Hepatocyte (in vitro differentiated cells): ENCODE measurements around the gene KEAP1. TPM values are rescaled to one million over a fixed set of nuclear protein-coding genes. Genes with fewer than 3 reads are reported as not detected.

Source experiments
- DNase-seq: peaks from one replicate; pipeline ENCODE4 v3.0.0-alpha.2; 2016; ENCODE audit warnings: low spot score
- H2AFZ ChIP-seq: fragments of 200-600 bp; sonication (generic); 2 replicates; pipeline ENCODE4 v1.6.0; 2016; ENCODE audit warnings: antibody characterized with exemption, mild to moderate bottlenecking
- H3K27ac ChIP-seq: fragments of 200-600 bp; sonication (generic); 2 replicates; pipeline ENCODE4 v1.5.1; 2016; ENCODE audit warnings: mild to moderate bottlenecking
- H3K27me3 ChIP-seq: fragments of 200-600 bp; sonication (generic); 2 replicates; pipeline ENCODE4 v1.6.1; 2016
- H3K36me3 ChIP-seq: fragments of 200-600 bp; sonication (generic); replicated peaks from 2 replicates; pipeline ENCODE4 v1.5.1; 2016; ENCODE audit warnings: low read depth; ENCODE audit not compliant: insufficient read depth
- H3K4me1 ChIP-seq: fragments of 200-600 bp; sonication (generic); 2 replicates; pipeline ENCODE4 v1.5.1; 2016; ENCODE audit warnings: mild to moderate bottlenecking, moderate library complexity; ENCODE audit not compliant: insufficient read depth
- H3K4me2 ChIP-seq: fragments of 200-600 bp; sonication (generic); 2 replicates; pipeline ENCODE4 v1.6.0; 2016
- H3K4me3 ChIP-seq: fragments of 200-600 bp; sonication (generic); 2 replicates; pipeline ENCODE4 v1.5.1; 2016; ENCODE audit warnings: mild to moderate bottlenecking
- H3K79me2 ChIP-seq: fragments of 200-600 bp; sonication (generic); 2 replicates; pipeline ENCODE4 v1.6.0; 2017; ENCODE audit warnings: mild to moderate bottlenecking
- H3K9me2 ChIP-seq: fragments of 200-600 bp; sonication (generic); replicated peaks from 2 replicates; pipeline ENCODE4 v1.6.0; 2017; ENCODE audit warnings: mild to moderate bottlenecking; ENCODE audit not compliant: insufficient read depth
- H3K9me3 ChIP-seq: fragments of 200-600 bp; sonication (generic); 2 replicates; pipeline ENCODE4 v1.5.1; 2016; ENCODE audit warnings: low read depth, mild to moderate bottlenecking
- H4K20me1 ChIP-seq: fragments of 200-600 bp; sonication (generic); 2 replicates; pipeline ENCODE4 v1.6.0; 2016; ENCODE audit warnings: mild to moderate bottlenecking; ENCODE audit not compliant: insufficient read depth, poor library complexity, severe bottlenecking
- EZH2 ChIP-seq: fragments of 200-600 bp; sonication (generic); IDR thresholded peaks from 2 replicates; pipeline ENCODE4 v1.6.1; 2016; ENCODE audit warnings: antibody characterized with exemption, mild to moderate bottlenecking, borderline replicate concordance
- EZH2phosphoT487 ChIP-seq: fragments of 200-600 bp; sonication (generic); IDR thresholded peaks from one replicate; pipeline ENCODE4 v1.6.1; 2018; ENCODE audit warnings: antibody characterized with exemption, mild to moderate bottlenecking, low read depth, moderate library complexity; ENCODE audit not compliant: unreplicated experiment, severe bottlenecking
- WGBS: methylation state at CpG from one replicate; pipeline ENCODE4 v1.1.6; 2016; ENCODE audit warnings: low lambda C conversion rate; ENCODE audit errors: missing lambda C conversion rate; 5-methylcytosine and 5-hydroxymethylcytosine counted together
- polyA plus RNA-seq: library from polyadenylated mRNA; unstranded; fragments of >200 nt; fragmentation: Nextera tagmentation; extraction: Ambion mirVana; gene quantifications from 2 replicates; pipeline ENCODE4 v1.2.1, GENCODE V29; 2016
- total RNA-seq: library from RNA; depleted of rRNA; stranded (reverse); fragments of >200 nt; gene quantifications from 2 replicates; pipeline ENCODE4 v1.2.3, GENCODE V29; 2014
- TF ChIP-seq, protein P1 (sequence below): fragments of 200-600 bp; sonication (generic); IDR thresholded peaks from 2 replicates; pipeline ENCODE4 v1.5.1; 2016; ENCODE audit warnings: antibody characterized with exemption, mild to moderate bottlenecking; ENCODE audit not compliant: poor library complexity

The KEAP1 gene
- total and polyA plus RNA-seq, 2 experiments from 2014 or later: 48.2 to 66.8 TPM

DNA sequence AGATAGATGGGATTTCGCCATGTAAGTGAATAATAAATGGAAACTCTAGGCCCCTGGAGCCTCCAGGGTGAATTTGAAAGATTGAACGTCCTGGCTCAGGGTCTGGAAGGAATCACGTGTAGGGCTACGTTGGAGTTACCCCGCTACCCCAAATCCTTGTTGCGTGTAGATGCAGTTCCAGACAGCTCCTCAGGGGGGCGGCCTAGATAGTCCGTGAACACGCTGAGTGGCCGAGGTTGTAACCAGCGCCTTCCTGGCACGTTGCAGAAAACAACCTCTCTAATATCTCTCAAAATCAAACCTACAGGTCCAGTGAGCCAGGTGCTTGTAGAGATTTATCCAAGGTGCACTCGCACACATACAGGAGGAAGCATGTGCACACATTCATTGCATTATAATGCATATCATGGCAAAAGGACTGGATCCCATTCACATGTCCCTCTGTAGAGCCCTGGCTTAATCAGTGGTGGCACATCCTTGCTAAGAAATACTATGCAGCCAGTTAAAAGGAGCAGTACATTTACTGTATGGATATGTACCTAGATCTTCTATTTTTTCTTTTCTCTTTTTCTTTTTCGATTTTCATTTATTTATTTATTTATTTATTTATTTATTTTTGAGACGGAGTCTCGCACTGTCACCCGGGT lies 2.5 kb upstream of the KEAP1 start:
- Histone ChIP-seq H3K36me3 (no peaks in the 10 kb centered on the region), H2AFZ (no peak overlapping the region), H3K27ac (no peak overlapping the region), H3K9me2 (no peaks in the 10 kb centered on the region), H3K4me2 (no peak overlapping the region), H3K4me3 (no peak overlapping the region), H3K79me2 (peaks cover 17% of the 10 kb centered on the region), H3K27me3 (peaks cover 3% of the 10 kb centered on the region), H4K20me1 (no peaks in the 10 kb centered on the region), H3K9me3 (no peaks in the 10 kb centered on the region), H3K4me1 (peaks cover 10% of the 10 kb centered on the region)
- TF ChIP-seq EZH2phosphoT487: no peak
- TF ChIP-seq, protein P1, sequence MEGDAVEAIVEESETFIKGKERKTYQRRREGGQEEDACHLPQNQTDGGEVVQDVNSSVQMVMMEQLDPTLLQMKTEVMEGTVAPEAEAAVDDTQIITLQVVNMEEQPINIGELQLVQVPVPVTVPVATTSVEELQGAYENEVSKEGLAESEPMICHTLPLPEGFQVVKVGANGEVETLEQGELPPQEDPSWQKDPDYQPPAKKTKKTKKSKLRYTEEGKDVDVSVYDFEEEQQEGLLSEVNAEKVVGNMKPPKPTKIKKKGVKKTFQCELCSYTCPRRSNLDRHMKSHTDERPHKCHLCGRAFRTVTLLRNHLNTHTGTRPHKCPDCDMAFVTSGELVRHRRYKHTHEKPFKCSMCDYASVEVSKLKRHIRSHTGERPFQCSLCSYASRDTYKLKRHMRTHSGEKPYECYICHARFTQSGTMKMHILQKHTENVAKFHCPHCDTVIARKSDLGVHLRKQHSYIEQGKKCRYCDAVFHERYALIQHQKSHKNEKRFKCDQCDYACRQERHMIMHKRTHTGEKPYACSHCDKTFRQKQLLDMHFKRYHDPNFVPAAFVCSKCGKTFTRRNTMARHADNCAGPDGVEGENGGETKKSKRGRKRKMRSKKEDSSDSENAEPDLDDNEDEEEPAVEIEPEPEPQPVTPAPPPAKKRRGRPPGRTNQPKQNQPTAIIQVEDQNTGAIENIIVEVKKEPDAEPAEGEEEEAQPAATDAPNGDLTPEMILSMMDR: peak; percentile 64
- peak; percentile 77 for DNase-seq
- 32% methylated on average over 17 of the region's 17 CpGs for WGBS

DNA sequence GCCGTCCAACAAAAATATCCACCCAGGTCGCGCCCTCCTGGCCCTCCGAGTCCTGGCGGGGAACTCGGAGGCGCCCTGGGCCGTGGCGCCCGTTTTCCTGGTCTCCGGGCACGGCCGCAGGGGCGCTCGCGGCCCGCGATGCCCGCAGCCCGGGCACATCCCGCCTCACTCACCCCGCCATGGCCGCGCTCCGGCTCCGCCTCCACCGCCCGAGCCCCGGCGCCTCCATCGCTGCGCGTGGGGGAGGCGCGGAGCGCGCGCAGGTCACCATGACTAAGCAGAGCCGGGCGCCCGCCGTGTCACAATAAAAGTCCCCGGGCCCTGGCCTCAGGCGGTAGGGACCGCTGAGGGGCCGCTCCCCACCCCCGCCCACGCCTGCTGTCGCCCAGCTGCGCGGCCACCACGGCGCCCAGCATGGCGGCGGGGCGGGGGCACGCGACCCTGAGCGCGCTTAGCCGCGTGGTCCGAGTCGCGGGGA lies 593 bp downstream of the KEAP1 start:
- no peaks in the 10 kb centered on the region for H3K27me3 ChIP-seq
- 0% methylated on average over 34 of the region's 65 CpGs for WGBS
- no peaks in the 10 kb centered on the region for H4K20me1 ChIP-seq
- H3K4me2 ChIP-seq: peak overlapping the region; percentile 97
- H3K4me1 ChIP-seq: peaks cover 10% of the 10 kb centered on the region
- H3K27ac ChIP-seq: peak overlapping the region; percentile 99
- H3K36me3 ChIP-seq: no peaks in the 10 kb centered on the region
- no peaks in the 10 kb centered on the region for H3K9me3 ChIP-seq
- peak overlapping the region; percentile 97 for H3K4me3 ChIP-seq
- peak overlapping the region; percentile 100 for H2AFZ ChIP-seq
- TF ChIP-seq, protein P1: peak; percentile 5
- TF ChIP-seq EZH2 (no peak), EZH2phosphoT487 (no peak)
- peaks cover 43% of the 10 kb centered on the region for H3K79me2 ChIP-seq
- DNase-seq: peak; percentile 96
- H3K9me2 ChIP-seq: no peaks in the 10 kb centered on the region

DNA sequence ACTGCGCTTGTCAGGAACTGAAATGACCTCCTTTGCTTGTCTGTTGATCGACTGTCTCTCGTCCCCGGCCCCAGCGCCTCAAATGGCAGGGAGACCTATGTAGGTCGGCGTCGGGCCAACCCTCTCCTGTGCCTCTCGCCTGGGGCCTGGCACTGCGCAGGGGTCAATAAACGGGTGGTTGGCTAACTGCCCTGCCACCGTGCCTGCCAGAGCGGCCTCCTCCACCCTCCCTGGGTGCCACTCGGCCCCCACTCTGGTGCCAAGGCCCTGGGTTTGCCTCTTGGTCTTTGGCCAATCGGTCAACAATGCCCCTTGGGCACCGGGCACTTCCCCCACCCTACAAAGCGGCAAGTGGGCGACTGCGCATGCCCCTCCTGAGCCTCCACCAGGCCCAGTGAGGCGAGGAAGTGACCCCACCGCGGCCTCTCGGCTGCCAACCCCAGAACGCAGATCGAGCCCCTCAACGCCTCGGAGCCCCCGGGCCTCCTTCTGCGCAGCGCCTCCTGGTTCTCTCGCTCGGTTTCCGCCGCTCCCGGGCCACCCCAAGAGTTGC lies 1.1 kb downstream of the KEAP1 start:
- Histone ChIP-seq H3K4me1 (peaks cover 10% of the 10 kb centered on the region), H3K4me2 (peak overlapping the region; percentile 97), H2AFZ (peak overlapping the region; percentile 100), H4K20me1 (no peaks in the 10 kb centered on the region), H3K4me3 (peak overlapping the region; percentile 97), H3K36me3 (no peaks in the 10 kb centered on the region), H3K27me3 (no peaks in the 10 kb centered on the region), H3K27ac (peak overlapping the region; percentile 99), H3K9me2 (no peaks in the 10 kb centered on the region), H3K79me2 (peaks cover 48% of the 10 kb centered on the region), H3K9me3 (no peaks in the 10 kb centered on the region)
- peak; percentile 70 for DNase-seq
- 4% methylated on average over 35 of the region's 35 CpGs for WGBS
- TF ChIP-seq EZH2phosphoT487: no peak
- no peak for TF ChIP-seq EZH2
- TF ChIP-seq, protein P1: no peak
